Mesenchymal stem cell (in vitro differentiated cells and primary cell): Measurements from ENCODE around the gene CXCL14.

Experiments used
- DNase-seq: peaks from one replicate; pipeline ENCODE4 v3.0.0-alpha.2; 2013
- H2AFZ ChIP-seq: one replicate; pipeline ENCODE4 v1.6.1; 2013; ENCODE audit warnings: low read depth, mild to moderate bottlenecking, control low read depth, inconsistent platforms, low read length, moderate library complexity
- H2AK5ac ChIP-seq: 2 replicates; pipeline ENCODE4 v1.6.1; 2013; ENCODE audit warnings: low read length, moderate library complexity, mild to moderate bottlenecking, inconsistent platforms; ENCODE audit not compliant: severe bottlenecking
- H2BK120ac ChIP-seq: one replicate; pipeline ENCODE4 v1.6.1; 2013; ENCODE audit warnings: low read depth, mild to moderate bottlenecking, inconsistent platforms, low read length, moderate library complexity
- H2BK12ac ChIP-seq, 2 experiments: one replicate each; pipeline ENCODE4 v1.6.1; 2013; ENCODE audit warnings: inconsistent platforms in 2 of 2, low read length in 2 of 2, mild to moderate bottlenecking in 2 of 2, moderate library complexity in 2 of 2, control low read depth in 1 of 2
- H2BK15ac ChIP-seq: one replicate; pipeline ENCODE4 v1.6.1; 2013; ENCODE audit warnings: mild to moderate bottlenecking, low read depth, inconsistent platforms; ENCODE audit not compliant: poor library complexity, severe bottlenecking
- H2BK5ac ChIP-seq: 2 replicates; pipeline ENCODE4 v1.6.1; 2013; ENCODE audit warnings: low read depth, mild to moderate bottlenecking, low read length, control low read depth, inconsistent platforms; ENCODE audit not compliant: poor library complexity, severe bottlenecking
- H3K14ac ChIP-seq, 2 experiments: one replicate each; pipeline ENCODE4 v1.6.1; 2013; ENCODE audit warnings: inconsistent platforms in 2 of 2, low read length in 2 of 2, control low read depth in 1 of 2, mild to moderate bottlenecking in 1 of 2, moderate library complexity in 1 of 2
- H3K18ac ChIP-seq, 2 experiments: one replicate each; pipeline ENCODE4 v1.6.1; 2013; ENCODE audit warnings: inconsistent platforms in 2 of 2, low read length in 2 of 2, control low read depth in 1 of 2, low read depth in 1 of 2, mild to moderate bottlenecking in 1 of 2
- H3K23ac ChIP-seq, 2 experiments: one replicate each; pipeline ENCODE4 v1.6.1; 2013; ENCODE audit warnings: inconsistent platforms in 2 of 2, low read length in 2 of 2, mild to moderate bottlenecking in 2 of 2, moderate library complexity in 2 of 2, control low read depth in 1 of 2
- H3K27ac ChIP-seq: 2 replicates; pipeline ENCODE4 v1.5.1; 2013; ENCODE audit warnings: mild to moderate bottlenecking, moderate library complexity, low read length, control low read depth, inconsistent platforms; ENCODE audit not compliant: poor library complexity, severe bottlenecking
- H3K27me3 ChIP-seq, 2 experiments: 2 replicates each; pipeline versions ENCODE4 v1.6.1 to v1.7.0; 2013; ENCODE audit warnings: low read length in 2 of 2, mild to moderate bottlenecking in 2 of 2, moderate library complexity in 2 of 2, control low read depth in 1 of 2, inconsistent platforms in 1 of 2; ENCODE audit not compliant: control insufficient read depth in 1 of 2, insufficient read depth in 1 of 2
- H3K36me3 ChIP-seq, 2 experiments: 2 replicates each; pipeline versions ENCODE4 v1.6.1 to v1.7.0; 2013; ENCODE audit warnings: low read length in 2 of 2, control low read depth in 1 of 2, inconsistent platforms in 1 of 2, low read depth in 1 of 2, mild to moderate bottlenecking in 1 of 2; ENCODE audit not compliant: insufficient read depth in 2 of 2, control insufficient read depth in 1 of 2
- H3K4ac ChIP-seq, 2 experiments: one replicate each; pipeline ENCODE4 v1.6.1; 2013; ENCODE audit warnings: inconsistent platforms in 2 of 2, low read length in 2 of 2, mild to moderate bottlenecking in 2 of 2, moderate library complexity in 2 of 2, control low read depth in 1 of 2, low read depth in 1 of 2
- H3K4me1 ChIP-seq: 2 replicates; pipeline ENCODE4 v1.6.1; 2013; ENCODE audit warnings: low read depth, low read length, control low read depth; ENCODE audit not compliant: control insufficient read depth, insufficient read depth
- H3K4me2 ChIP-seq: 2 replicates; pipeline ENCODE4 v1.6.1; 2013; ENCODE audit warnings: low read length, mild to moderate bottlenecking, inconsistent platforms; ENCODE audit not compliant: poor library complexity, severe bottlenecking
- H3K4me3 ChIP-seq, 2 experiments: 2 replicates each; pipeline versions ENCODE4 v1.5.1 to v1.7.0; 2013; ENCODE audit warnings: low read length in 2 of 2, mild to moderate bottlenecking in 2 of 2, control low read depth in 1 of 2, low read depth in 1 of 2; ENCODE audit not compliant: insufficient read depth in 1 of 2
- H3K79me1 ChIP-seq: replicated peaks from 2 replicates; pipeline ENCODE4 v1.6.1; 2013; ENCODE audit warnings: mild to moderate bottlenecking, control low read depth, low read length, inconsistent platforms; ENCODE audit not compliant: poor library complexity, severe bottlenecking
- H3K9ac ChIP-seq: 2 replicates; pipeline ENCODE4 v1.7.0; 2013; ENCODE audit warnings: mild to moderate bottlenecking, low read length, moderate library complexity
- H3K9me3 ChIP-seq: 2 replicates; pipeline ENCODE4 v1.7.0; 2013; ENCODE audit warnings: mild to moderate bottlenecking, low read length; ENCODE audit not compliant: control insufficient read depth
- H4K8ac ChIP-seq: one replicate; pipeline ENCODE4 v1.6.1; 2013; ENCODE audit warnings: inconsistent platforms, mild to moderate bottlenecking, low read length, moderate library complexity
- H4K91ac ChIP-seq: one replicate; pipeline ENCODE4 v1.6.1; 2013; ENCODE audit warnings: mild to moderate bottlenecking, low read length, inconsistent platforms
- whole genome bisulfite sequencing: methylation state at CpG from one replicate; pipeline ENCODE4 v1.1.7; 2013; ENCODE audit warnings: mixed read lengths; 5-methylcytosine and 5-hydroxymethylcytosine counted together

CXCL14 gene

GRCh38 chr5:135593141-135593540 is 14.3 kb upstream of the CXCL14 start:
- H2AFZ ChIP-seq = no peak overlapping the region
- no peak overlapping the region for H3K14ac ChIP-seq
- H4K91ac ChIP-seq = no peak overlapping the region
- no peak overlapping the region for H2BK120ac ChIP-seq
- H3K4me1 ChIP-seq = peaks cover 1% of the 10 kb centered on the region
- H2BK12ac ChIP-seq = no peak overlapping the region
- no peak overlapping the region for H3K4me2 ChIP-seq
- no peaks in the 10 kb centered on the region for H3K9me3 ChIP-seq
- no peak overlapping the region for H3K23ac ChIP-seq
- no peak overlapping the region for H4K8ac ChIP-seq
- no peak overlapping the region for H2BK15ac ChIP-seq
- H3K9ac ChIP-seq = no peak overlapping the region
- no peak overlapping the region for H3K4ac ChIP-seq
- H2AK5ac ChIP-seq = no peak overlapping the region
- H2BK5ac ChIP-seq = no peak overlapping the region
- no peaks in the 10 kb centered on the region for H3K36me3 ChIP-seq
- H3K18ac ChIP-seq = no peak overlapping the region
- H3K27me3 ChIP-seq = peaks cover 24 to 62% of the 10 kb centered on the region in 2 experiments
- WGBS = 80% methylated on average over 3 of the region's 3 CpGs
- no peak overlapping the region for H3K4me3 ChIP-seq
- H3K79me1 ChIP-seq = no peaks in the 10 kb centered on the region
- no peak overlapping the region for H3K27ac ChIP-seq
- DNase-seq = no peak

- H3K4me2 ChIP-seq = no peak overlapping the region
- H3K79me1 ChIP-seq = no peaks in the 10 kb centered on the region
- H3K9ac ChIP-seq = no peak overlapping the region
- no peak overlapping the region for H3K27ac ChIP-seq
- H2AFZ ChIP-seq = no peak overlapping the region
- no peak overlapping the region for H2AK5ac ChIP-seq
- no peak overlapping the region for H4K91ac ChIP-seq
- H3K14ac ChIP-seq = no peak overlapping the region
- H3K9me3 ChIP-seq = no peaks in the 10 kb centered on the region
- peaks cover 1% of the 10 kb centered on the region for H3K4me1 ChIP-seq
- no peak overlapping the region for H2BK15ac ChIP-seq
- no peak overlapping the region for H4K8ac ChIP-seq
- H3K27me3 ChIP-seq = peaks cover 24 to 66% of the 10 kb centered on the region in 2 experiments
- H3K18ac ChIP-seq = no peak overlapping the region
- no peak for DNase-seq
- H2BK5ac ChIP-seq = no peak overlapping the region
- H3K36me3 ChIP-seq = no peaks in the 10 kb centered on the region
- H3K23ac ChIP-seq = no peak overlapping the region
- H2BK120ac ChIP-seq = no peak overlapping the region
- no peak overlapping the region for H3K4ac ChIP-seq
- no peak overlapping the region for H2BK12ac ChIP-seq
- H3K4me3 ChIP-seq = no peak overlapping the region
- WGBS = 55% methylated on average over 6 of the region's 6 CpGs
Measured at GRCh38 chr5:135592312-135593045, 13.7 kb upstream of the CXCL14 start.

- no peak overlapping the region for H4K91ac ChIP-seq
- 85% methylated on average over 5 of the region's 5 CpGs for WGBS
- H3K14ac ChIP-seq = no peak overlapping the region
- peaks cover 1% of the 10 kb centered on the region for H3K4me1 ChIP-seq
- no peak overlapping the region for H4K8ac ChIP-seq
- H3K9me3 ChIP-seq = no peaks in the 10 kb centered on the region
- H2BK12ac ChIP-seq = no peak overlapping the region
- H3K4me2 ChIP-seq = no peak overlapping the region
- H3K9ac ChIP-seq = no peak overlapping the region
- H3K23ac ChIP-seq = no peak overlapping the region
- no peak overlapping the region for H2AFZ ChIP-seq
- H2BK5ac ChIP-seq = no peak overlapping the region
- no peak overlapping the region for H3K4me3 ChIP-seq
- no peak overlapping the region for H2BK15ac ChIP-seq
- no peak overlapping the region for H2BK120ac ChIP-seq
- H3K36me3 ChIP-seq = no peaks in the 10 kb centered on the region
- H3K79me1 ChIP-seq = no peaks in the 10 kb centered on the region
- no peak overlapping the region for H3K4ac ChIP-seq
- DNase-seq = no peak
- no peak overlapping the region for H3K27ac ChIP-seq
- H3K27me3 ChIP-seq = peaks cover 24 to 69% of the 10 kb centered on the region in 2 experiments
- H3K18ac ChIP-seq = no peak overlapping the region
- no peak overlapping the region for H2AK5ac ChIP-seq
Measured at GRCh38 chr5:135591277-135591676, 12.5 kb upstream of the CXCL14 start.

- Histone ChIP-seq H2BK15ac (no peak overlapping the region), H2BK5ac (no peak overlapping the region), H4K8ac (no peak overlapping the region), H3K27ac (no peak overlapping the region), H3K36me3 (no peaks in the 10 kb centered on the region), H3K9me3 (no peaks in the 10 kb centered on the region), H3K4me1 (peaks cover 1% of the 10 kb centered on the region), H2AFZ (no peak overlapping the region), H3K4ac (no peak overlapping the region), H3K18ac (no peak overlapping the region), H3K14ac (no peak overlapping the region), H3K4me3 (no peak overlapping the region), H3K27me3 (peaks cover 24 to 79% of the 10 kb centered on the region in 2 experiments), H2BK12ac (no peak overlapping the region), H4K91ac (no peak overlapping the region), H3K4me2 (no peak overlapping the region), H3K23ac (no peak overlapping the region), H3K79me1 (no peaks in the 10 kb centered on the region), H3K9ac (no peak overlapping the region), H2AK5ac (no peak overlapping the region), H2BK120ac (no peak overlapping the region)
- 87% methylated on average over 3 of the region's 3 CpGs for WGBS
- DNase-seq = no peak
Measured at GRCh38 chr5:135589152-135589551, 10.4 kb upstream of the CXCL14 start.
